NCI-H510A treated with DMSO at 0.1 percent for 48 hours (cell line): Measurements from ENCODE around the gene HMGN4.
"Not testable (repeated sequence)": the region's sequence is repeated elsewhere in the genome, so short reads cannot be mapped to it uniquely, and the experiment has no call there.

Experiments used
- DNase-seq: peaks from one replicate; lab custom pipeline; 2025; lab: John Stamatoyannopoulos, UW

The HMGN4 gene

DNA sequence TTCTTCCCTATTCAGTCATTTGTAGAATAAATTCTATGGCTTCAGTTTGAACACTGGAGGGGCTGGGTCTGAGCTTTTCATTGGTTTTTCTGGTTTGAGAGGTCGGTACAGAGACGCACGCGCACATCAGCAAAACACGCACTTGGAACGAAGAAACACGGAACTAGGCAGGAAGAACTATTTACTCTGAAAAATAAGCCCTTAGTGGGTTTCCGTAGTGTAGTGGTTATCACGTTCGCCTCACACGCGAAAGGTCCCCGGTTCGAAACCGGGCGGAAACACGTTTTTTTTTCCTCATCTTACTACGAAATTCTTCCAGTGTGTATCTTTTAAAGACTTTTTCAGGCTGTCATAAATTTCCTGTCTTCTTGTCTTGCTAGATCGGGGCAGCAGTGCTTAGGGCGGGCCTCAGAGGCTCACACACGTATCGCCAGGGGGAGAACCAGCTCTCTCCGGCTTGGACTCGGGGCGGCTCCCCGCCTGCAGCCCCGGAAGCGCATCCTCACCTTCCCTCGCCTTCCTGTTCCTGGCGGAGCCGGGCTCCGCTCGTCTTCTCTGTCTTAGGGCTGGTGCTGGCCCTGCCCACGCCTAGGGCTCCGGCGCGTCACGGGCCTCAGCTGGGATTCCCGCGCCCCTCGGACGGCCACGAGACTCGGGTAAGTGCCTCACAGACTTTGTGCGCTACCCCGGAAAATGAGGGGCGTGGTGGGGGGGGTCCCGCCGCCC, at the start of gene HMGN4:
Gene HMGN4 (plus strand): TSS at position 521 of the 726 bp plus-strand sequence. CDS start 6,841 bp downstream, outside the sequence.
- peak; percentile 95 for DNase-seq

DNA sequence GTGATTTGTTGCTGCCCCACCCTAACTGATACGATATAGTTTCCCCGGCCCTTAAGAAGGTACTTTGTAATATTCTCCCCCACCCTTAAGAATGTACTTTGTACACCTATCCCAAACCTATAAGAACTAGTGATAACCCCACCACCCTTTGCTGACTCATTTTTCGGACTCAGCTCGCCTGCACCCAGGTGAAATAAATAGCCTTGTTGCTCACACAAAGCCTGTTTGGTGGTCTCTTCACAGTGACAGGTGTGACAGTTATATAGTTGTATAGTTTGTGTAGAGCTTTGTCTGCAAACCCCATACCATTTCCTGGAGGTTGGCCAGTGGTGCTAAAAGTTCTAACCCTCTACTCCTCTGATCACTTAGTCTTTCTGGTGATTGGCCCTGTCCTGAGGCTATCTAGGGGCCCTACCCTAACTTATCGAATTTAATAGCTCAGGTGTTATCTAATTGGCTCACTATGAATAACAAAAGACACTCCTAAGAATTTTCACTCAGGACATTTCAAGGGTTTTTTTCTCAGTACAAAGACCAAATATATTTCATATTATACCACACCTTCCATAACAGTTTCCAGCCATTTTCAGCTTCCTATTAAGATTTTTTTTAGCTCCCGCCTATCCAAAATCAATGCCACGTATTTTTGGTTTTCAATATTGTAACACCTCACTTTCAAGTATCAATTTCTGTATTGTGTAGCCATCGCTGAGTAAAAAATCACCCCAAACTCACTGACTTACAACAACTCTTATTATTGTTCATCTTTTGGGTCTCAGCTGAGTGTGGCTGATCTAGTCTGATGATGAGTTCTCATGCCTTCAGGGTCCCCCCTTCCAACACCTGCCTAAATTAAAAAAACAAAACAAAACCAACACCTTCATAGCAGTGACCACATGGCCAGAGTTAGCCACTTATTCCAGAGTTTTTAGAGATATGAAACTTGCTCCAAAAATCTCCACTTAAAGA, 47.9 kb upstream of the HMGN4 start:
- DNase-seq: no peak

DNA sequence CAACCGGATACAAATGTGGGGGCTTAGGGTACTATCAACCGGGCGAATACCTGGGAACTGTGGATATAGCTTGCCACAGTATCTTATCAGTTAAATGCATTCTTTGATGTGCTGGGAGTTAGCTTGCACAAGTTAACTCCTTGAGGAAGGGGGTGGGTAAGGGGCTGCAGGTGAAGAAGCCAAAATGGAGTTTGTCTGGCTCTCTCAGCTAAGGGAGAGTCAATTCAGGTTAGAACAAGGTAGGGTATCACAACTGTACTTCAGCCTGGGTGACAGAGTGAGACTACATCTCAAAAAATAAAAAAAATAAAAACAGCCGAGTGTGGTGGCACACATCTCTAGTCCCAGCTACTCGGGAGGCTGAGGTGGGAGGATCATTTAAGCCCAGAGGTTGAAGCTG, 46.6 kb upstream of the HMGN4 start:
- no peak for DNase-seq

DNA sequence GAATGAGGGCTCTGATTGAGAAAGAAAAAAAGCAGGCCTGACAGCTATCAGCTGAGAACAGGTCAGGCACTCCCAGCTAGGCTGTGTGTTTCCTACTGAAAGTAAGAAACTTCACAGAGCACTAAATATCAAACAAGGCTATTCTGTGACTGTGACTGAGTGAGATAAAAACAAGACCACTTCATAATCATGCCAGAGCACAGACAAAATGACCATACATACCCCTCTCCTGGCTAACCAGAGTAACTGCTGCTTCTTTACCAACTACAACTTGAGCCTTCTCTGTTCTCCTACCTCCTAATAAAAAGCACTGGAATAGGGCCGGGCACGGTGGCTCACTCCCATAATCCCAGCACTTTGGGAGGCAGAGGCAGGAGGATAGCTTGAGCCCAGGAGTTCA, 44.9 kb upstream of the HMGN4 start:
- DNase-seq: no peak

DNA sequence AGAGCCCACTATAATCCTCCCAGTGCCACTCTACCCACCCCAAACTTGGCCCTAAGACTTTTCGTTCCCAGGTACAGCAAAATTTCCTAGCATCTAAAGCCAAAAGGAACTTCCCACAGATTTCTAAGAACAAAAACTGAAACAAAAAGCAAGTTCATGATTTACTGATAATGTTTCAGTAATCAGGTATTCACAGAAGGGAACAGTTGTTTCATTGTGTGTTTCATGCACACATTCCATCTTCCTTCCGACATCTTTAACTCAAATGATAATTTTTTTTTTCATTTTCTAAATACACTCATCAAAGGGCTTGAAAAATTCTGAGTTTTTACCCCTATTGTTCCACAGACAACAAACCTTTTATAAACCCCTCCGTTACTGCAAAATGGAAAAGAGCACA, 44.0 kb upstream of the HMGN4 start:
- DNase-seq: no peak

DNA sequence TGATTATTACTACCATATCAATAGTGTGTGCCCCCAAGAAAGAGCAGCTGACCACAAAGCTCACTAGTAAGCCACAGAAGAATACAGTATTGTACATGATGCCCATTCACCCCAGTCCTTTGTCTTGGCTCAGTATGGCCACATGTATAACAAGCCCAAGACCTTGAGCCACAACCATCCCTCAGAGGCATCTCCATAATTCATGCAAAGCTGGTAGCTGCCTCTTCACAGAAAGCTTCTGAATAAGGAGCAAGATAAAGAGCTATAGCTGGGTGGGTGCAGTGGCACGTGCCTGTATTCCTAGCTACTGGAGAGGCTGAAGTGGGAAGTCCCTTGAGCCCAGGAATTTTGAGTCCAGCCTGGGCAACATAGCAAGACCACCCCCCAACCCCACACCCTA, 42.9 kb upstream of the HMGN4 start:
- no peak for DNase-seq

DNA sequence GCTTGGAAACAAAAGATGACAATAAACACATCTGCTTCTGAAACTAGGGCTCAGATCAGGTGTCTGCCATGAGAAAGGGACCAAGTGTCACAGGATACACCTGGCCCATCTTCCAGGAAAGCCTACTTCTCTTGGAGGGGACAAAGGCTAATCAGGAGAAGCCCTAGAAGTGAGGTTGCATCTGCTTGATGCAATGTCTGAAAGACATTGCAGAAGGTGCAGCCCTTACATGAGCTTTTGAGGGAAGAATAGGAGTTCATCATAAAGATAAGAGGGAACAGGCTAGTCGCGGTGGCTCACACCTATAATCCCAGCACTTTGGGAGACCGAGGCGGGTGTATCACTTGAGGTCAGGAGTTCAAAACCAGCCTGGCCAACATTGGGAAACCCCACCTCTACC, 40.6 kb upstream of the HMGN4 start:
- DNase-seq: no peak

DNA sequence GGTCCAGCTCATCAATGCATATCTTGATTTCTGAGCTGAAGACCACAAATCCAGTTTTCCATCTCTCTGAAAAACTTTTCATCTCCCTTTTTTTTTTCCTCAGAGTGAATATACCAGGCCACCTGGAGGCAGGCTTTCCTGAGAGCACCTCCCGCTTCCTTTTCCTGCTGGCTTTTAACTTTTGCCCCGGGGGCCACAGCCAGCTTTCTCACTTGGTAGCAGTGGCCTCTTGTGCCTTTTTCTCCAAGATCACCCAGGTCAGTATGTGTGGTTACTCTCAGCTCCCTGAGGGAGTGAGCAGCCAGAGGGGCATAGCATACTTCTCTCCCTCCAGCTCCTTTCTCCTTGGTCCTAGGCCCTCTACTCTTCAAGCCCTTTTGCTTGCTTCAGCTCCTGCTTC, 38.1 kb upstream of the HMGN4 start, which contains the start of gene BTN1A1:
Gene BTN1A1 (plus strand): TSS at position 202 of the 400 bp plus-strand sequence. CDS start 984 bp downstream, outside the sequence.
- no peak for DNase-seq

DNA sequence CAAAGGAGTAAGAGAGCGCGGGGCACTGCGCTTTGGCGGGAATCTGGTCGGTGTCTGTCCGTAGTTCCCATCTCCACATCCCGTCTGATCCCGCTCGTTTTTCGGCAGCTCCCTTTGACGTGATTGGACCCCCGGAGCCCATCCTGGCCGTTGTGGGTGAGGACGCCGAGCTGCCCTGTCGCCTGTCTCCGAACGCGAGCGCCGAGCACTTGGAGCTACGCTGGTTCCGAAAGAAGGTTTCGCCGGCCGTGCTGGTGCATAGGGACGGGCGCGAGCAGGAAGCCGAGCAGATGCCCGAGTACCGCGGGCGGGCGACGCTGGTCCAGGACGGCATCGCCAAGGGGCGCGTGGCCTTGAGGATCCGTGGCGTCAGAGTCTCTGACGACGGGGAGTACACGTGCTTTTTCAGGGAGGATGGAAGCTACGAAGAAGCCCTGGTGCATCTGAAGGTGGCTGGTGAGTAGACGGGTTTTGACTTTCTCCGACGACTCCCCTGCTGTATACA, 36.6 kb upstream of the HMGN4 start:
- DNase-seq: no peak

DNA sequence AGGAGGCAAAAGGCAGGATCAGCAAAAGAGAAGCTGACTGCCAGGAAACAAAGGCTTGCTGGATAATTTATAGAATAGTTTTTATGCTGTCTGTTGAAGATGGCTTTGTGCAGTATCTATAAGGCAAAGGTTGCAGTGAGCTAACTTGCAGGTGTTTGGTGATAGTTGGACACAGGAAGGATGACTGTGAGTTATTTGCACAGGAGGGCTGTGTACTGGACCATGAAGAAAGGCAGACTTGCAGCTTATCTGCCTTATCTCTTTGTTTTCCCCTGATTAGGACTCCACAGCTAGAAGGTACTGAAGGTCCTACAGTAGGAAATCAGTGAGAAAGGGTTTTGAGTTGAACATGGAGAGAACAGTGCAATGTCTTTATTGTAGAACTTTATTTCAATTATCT, 36.0 kb upstream of the HMGN4 start:
- DNase-seq: peak; percentile 57

DNA sequence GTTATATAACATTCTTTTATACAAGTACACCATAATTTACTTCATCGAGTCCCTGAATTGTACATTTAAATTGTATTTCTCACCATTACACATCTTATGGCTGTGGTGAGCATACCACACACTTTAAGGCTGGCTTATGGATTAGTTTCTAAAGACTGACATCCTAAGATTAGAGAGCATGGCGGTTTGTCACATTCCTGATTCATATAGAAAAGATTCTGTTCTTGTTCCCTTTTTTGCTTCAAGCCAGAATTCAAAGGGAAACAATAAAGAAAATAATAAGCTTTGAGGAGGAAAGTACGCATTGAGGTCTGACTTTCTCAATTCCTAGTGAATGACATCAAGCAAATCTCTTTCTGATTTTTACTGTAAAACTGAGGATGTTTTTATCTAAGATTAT, 35.5 kb upstream of the HMGN4 start:
- no peak for DNase-seq

DNA sequence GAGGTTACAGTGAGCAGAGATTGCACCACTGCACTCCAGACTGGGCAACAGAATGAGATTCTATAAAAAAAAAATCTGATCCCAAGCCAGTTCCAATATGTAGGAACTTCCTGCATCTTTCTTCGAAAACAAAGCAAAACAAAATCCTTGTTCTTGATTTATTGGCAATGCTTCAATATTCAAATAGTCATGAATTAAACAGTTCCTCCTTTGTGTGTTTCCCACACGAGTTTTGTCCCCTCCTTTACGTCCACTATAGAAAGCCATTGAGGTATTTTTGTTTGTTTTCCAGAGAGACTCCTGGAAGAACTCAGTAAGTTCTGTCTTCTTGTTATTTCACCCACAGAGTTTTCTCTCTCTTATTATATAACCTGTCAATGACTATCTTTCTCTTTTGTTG, 30.5 kb upstream of the HMGN4 start:
- no peak for DNase-seq

DNA sequence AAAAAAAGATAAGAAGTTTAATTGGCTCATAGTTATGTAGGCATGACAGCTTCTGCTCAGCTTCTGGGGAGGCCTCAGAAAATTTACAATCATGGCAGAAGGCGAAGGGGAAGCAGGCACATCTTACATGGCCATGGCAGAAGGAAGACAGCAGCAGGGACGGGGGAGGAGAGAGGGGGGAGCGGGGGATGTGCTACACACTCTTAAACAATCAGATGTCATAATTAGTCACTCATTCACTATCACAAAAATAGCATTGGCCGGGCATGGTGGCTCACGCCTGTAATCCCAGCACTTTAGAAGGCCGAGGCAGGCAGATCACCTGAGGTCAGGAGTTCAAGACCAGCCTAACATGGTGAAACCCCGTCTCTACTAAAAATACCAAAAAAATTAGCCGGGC, 27.1 kb upstream of the HMGN4 start:
- not testable (repeated sequence) for DNase-seq

DNA sequence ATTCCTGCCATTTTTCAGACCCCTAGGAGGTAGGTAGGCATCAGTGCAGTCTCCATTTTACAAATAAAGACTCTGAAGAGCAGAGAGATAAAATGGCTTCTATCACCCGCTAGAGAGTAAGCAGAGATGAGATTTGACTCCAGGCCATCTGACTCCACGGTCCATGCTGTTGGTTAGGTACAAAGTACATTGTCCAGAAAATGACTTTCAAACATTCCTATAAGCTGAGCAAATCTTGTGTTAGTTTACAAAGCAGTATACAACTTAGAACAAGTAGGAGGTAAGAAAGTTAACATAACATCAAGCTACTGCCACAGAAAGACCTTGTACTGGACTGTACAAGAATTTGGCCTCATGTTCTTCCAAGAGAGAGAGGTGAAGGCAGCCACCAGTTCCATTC, 23.2 kb upstream of the HMGN4 start:
- no peak for DNase-seq

DNA sequence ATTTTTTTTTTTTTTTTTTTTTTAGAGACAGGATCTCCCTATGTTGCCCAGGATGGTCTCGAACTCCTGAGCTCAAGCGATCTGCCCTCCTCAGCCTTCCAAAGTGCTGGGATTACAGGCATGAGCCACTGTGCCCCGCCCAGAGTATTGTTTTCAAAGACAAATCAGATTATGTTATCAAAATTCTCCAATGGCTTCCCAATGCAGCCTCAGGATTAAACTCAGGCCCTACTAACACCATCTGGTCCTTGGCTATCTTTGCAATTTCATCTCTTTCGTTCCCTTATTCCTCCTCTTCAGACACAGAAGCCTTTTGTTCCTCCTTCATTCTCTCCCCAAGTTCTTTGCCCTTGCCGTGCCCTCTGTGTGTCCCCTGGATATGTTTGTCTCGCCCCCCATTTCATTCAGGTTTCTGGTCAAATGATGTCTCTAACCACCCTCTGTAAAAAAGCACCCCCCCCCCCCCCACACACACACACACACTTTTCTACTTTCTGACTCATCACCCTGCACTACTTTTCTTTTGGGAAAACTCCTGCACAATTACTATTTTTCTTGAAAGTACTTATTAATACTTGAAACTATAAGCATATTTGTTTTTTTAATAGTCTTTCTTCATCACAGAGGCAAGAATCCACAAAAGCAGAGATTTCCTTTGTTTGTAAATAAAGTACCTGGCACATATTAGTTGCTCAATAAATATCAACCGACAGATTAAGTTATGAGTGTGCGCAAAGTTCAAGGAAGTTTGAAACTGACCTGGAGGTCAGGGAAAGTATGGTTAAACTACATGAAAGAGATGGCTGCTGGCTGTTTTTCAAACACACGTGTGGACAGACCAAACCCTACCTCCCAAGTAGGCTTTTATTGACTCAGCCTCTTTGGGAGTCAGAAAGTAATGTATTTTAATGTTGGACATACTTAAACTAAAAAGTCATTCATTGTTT, 21.4 kb upstream of the HMGN4 start:
- DNase-seq: no peak

DNA sequence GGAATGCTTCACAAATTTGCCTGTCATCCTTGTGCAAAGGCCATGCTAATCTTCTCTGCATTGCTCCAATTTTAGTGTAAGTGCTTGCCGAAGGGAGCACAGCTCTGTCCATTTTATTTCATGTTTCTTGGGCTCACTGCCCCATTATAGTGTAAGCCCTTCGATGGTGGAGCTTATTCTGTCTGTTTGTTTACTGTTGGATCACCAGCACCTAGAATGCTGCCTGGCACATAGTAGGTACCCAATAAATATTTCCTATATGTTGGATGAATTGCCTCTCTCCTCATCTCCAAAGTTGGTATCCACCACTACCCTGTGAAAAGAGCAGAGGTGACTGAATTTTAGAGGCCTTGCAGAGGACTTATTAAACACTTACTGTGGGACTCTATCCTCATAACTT, 18.8 kb upstream of the HMGN4 start:
- DNase-seq: no peak

DNA sequence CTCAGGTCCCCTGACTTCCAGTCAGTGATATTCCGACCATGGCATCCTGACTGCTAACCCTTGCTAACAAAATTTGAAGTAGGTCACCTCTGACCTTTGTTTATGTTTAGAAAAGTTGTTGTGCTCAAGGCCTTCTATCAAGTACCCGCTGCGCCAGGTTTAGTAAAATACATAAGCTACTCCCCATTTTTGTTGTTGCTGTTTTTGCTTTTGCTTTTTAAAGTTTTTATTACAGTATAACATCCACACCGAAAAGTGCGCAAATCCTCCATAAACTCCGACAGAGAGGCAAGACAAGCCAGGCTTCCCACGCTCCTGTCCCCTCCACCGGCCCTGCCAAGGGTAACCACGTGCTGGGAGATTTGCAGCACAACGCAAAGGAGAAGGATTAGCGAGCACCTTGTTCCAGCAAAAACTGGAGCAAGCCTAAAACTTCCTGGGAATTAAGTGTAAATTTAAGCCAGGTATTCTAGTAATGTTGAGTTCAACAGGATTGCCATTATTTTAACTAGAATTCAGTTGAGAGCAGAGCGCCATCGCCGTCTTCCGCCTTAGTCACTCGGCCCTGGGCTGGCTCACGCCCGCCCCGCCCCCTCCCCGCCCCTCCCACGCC, 17.8 kb upstream of the HMGN4 start:
- DNase-seq: peak; percentile 71

DNA sequence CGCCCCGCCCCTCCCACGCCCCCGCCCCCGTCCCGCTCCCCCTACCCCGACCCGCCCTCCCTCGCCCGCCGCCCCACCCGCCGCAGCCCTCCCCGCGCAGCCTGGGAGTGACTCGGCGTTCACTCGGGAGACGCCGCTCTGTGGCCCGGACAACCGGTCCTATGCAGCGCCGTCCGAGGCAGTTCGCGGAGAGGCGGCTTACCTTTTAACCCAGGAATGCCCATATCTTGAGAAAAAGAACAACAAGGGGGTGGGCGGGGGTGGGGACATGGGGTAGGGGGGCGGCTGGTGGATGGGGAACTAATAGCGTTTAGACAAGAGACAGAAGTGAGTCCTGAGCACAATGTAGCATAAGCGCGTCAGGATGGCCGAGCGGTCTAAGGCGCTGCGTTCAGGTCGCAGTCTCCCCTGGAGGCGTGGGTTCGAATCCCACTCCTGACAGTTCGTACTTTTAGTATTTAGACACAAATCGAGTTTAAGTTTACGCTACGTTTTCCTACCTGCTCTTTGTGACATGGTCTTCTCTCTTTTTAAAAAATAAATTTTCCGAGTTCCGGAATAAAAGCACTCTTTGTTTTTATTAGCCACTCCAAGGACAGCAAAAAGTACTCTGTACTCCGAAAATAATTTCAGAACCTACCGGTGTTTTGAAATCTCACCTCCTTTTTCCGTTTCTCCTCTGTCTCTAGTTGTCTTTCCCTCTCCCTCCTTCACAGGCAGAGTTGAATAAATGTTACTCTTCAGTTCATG, 17.1 kb upstream of the HMGN4 start:
- DNase-seq: peak; percentile 82

DNA sequence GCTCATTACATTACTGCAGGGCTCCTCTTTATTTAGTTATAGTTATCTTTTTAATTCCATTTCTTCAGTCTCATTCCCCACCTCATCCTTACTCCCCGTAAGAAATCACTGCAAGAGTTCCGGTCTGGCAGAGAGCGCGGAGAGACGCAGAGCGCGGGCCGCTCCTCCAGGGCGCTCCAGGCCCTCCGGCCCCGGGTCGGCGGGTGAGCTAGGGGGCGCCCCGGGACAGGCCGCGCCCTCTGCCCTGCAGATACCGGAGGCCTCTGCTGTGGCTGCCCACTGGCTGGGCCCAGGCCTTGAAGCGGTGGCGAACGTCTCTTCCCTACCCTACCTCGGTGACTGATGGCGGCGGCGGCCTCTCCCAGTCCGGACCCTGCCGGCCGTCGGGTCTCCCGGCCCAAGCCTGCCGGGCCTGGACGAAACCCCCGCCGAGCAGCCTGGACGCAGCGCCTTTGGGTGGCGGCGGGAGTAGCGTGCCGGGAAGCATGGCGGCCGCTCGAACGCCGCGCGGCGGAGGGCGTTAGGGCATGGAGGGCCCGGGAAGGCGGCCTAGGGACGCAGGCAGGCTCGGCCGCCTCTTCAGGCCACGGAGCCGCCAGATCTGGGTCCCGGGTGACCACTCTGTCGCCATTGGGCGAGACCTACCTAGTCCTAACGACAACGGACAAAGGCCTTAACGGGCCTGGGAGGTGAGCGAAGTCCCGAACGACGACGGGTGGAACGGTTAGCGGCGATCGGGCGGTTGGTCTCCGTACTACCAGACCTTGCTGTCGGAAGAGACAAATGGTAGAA, 16.4 kb upstream of the HMGN4 start:
- peak; percentile 82 for DNase-seq
